Lung (tissue), 12 donors: ENCODE results near the gene SNX25. TPM values are rescaled to one million over a fixed set of nuclear protein-coding genes. Genes with fewer than 3 reads are reported as not detected.
"Not testable (repeated sequence)": the region's sequence is repeated elsewhere in the genome, so short reads cannot be mapped to it uniquely, and the experiment has no call there.

Source experiments
- ATAC-seq: fragments of 200-7000 bp; cut with Tn5 transposase; one replicate; pipeline ENCODE4 v1.9.1; 2020; ENCODE audit warnings: moderate number of reproducible peaks; ENCODE audit not compliant: insufficient read depth, low FRiP score
- DNase-seq, 3 donors: peaks; one replicate each; pipeline ENCODE4 v3.0.0-alpha.2; 2013 to 2017
- H3K27ac ChIP-seq, 2 donors: one replicate each; pipeline ENCODE4 v1.5.1; 2013; ENCODE audit warnings: mild to moderate bottlenecking in 2 of 2, moderate library complexity in 2 of 2, control low read depth in 1 of 2, inconsistent platforms in 1 of 2, low read depth in 1 of 2, low read length in 1 of 2
- H3K27me3 ChIP-seq, 3 donors: one replicate each; pipeline ENCODE4 v1.5.1; 2013; ENCODE audit warnings: low read length in 2 of 3; ENCODE audit not compliant: control insufficient read depth in 3 of 3, insufficient read depth in 3 of 3
- H3K36me3 ChIP-seq, 4 donors: one replicate each; pipeline ENCODE4 v1.5.1; 2013; ENCODE audit warnings: low read length in 4 of 4, mild to moderate bottlenecking in 1 of 4, moderate library complexity in 1 of 4; ENCODE audit not compliant: control insufficient read depth in 4 of 4, insufficient read depth in 4 of 4
- H3K4me1 ChIP-seq, 5 donors: one replicate each; pipeline ENCODE4 v1.5.1; 2013; ENCODE audit warnings: low read length in 5 of 5, mild to moderate bottlenecking in 2 of 5, moderate library complexity in 1 of 5; ENCODE audit not compliant: control insufficient read depth in 5 of 5, insufficient read depth in 5 of 5
- H3K4me3 ChIP-seq: one replicate; pipeline ENCODE4 v1.5.1; 2013; ENCODE audit warnings: mild to moderate bottlenecking, control low read depth, moderate library complexity
- H3K9ac ChIP-seq, 2 donors: one replicate each; pipeline ENCODE4 v1.5.1; 2013; ENCODE audit warnings: low read length in 2 of 2, control low read depth in 1 of 2; ENCODE audit not compliant: insufficient read depth in 1 of 2
- H3K9me3 ChIP-seq, 4 donors: one replicate each; pipeline ENCODE4 v1.5.1; 2013; ENCODE audit warnings: low read length in 3 of 4, mild to moderate bottlenecking in 1 of 4, moderate library complexity in 1 of 4; ENCODE audit not compliant: control insufficient read depth in 4 of 4, insufficient read depth in 3 of 4
- CTCF ChIP-seq: IDR thresholded peaks from 2 replicates; pipeline ENCODE4 v1.5.1; 2012; ENCODE audit warnings: mild to moderate bottlenecking; ENCODE audit errors: control extremely low read depth, extremely low read depth
- WGBS, 2 donors: extraction: QIAGEN DNeasy Blood & Tissue Kit; methylation state at CpG; one replicate each; pipeline ENCODE4 v1.1.7; 2013; 5-methylcytosine and 5-hydroxymethylcytosine counted together
- polyA plus RNA-seq, 2 donors: library from polyadenylated mRNA; stranded (reverse); fragments of 200-250 nt; gene quantifications; one replicate each; pipeline ENCODE4 v1.2.1, GENCODE V29; 2013
- total RNA-seq, 2 donors: library from RNA; depleted of rRNA in 1 of 2; stranded (reverse); fragments of >200 nt in 1 of 2; gene quantifications; one replicate each; pipeline ENCODE4 v1.2.1, GENCODE V29; 2014 to 2021
- donor health status: control.
- donor health status: control.
- donor health status: Bipolar disorder and iron deficiency.
- donor health status: healthy.
- donor health status: DM: yes; HTN: yes; CAD: no.

Gene SNX25
- total and polyA plus RNA-seq, 4 donors, result 16.8 to 95.4 (median 49.3) TPM

GRCh38 chr4:185322803-185323202 lies 113.4 kb downstream of the SNX25 start:
- Histone ChIP-seq H3K27ac (no peak overlapping the region), H3K9me3 (peaks cover 0 to 3% (median 0%) of the 10 kb centered on the region in 4 donors), H3K9ac (no peak overlapping the region), H3K27me3 (no peaks in the 10 kb centered on the region), H3K4me1 (no peaks in the 10 kb centered on the region), H3K36me3 (peaks cover 3 to 15% (median 9%) of the 10 kb centered on the region in 4 donors), H3K4me3 (no peak overlapping the region)
- DNase-seq (no peak), ATAC-seq (no peak)
- 81 to 83% methylated on average over 2 of the region's 2 CpGs for WGBS, 2 donors
- no peak for TF ChIP-seq CTCF

- H3K27me3 ChIP-seq, result no peaks in the 10 kb centered on the region
- H3K9me3 ChIP-seq, result peaks cover 0 to 3% (median 0%) of the 10 kb centered on the region in 4 donors
- no peaks in the 10 kb centered on the region for H3K4me1 ChIP-seq
- TF ChIP-seq CTCF, result no peak
- ATAC-seq (no peak), DNase-seq (no peak)
- no peak overlapping the region for H3K27ac ChIP-seq
- H3K9ac ChIP-seq, result no peak overlapping the region
- 95 to 96% methylated on average over 1 of the region's 1 CpG for WGBS, 2 donors
- H3K4me3 ChIP-seq, result no peak overlapping the region
- peaks cover 3 to 15% (median 10%) of the 10 kb centered on the region in 4 donors for H3K36me3 ChIP-seq
Observed at GRCh38 chr4:185323606-185324005, 114.2 kb downstream of the SNX25 start.

- H3K9ac ChIP-seq, H3K4me1 ChIP-seq, ATAC-seq, H3K9me3 ChIP-seq, H3K27me3 ChIP-seq, H3K4me3 ChIP-seq, H3K27ac ChIP-seq, DNase-seq: not testable (repeated sequence)
- H3K36me3 ChIP-seq, result peaks cover 5 to 12% (median 10%) of the 10 kb centered on the region in 4 donors
- 85 to 90% methylated on average over 6 of the region's 6 CpGs for WGBS, 2 donors
Observed at GRCh38 chr4:185324361-185324760, 115.0 kb downstream of the SNX25 start.

GRCh38 chr4:185325721-185326120 lies 116.3 kb downstream of the SNX25 start:
- not testable (repeated sequence) for ATAC-seq, H3K4me1 ChIP-seq, H3K27ac ChIP-seq, DNase-seq, H3K27me3 ChIP-seq, H3K4me3 ChIP-seq, H3K9me3 ChIP-seq, H3K9ac ChIP-seq
- H3K36me3 ChIP-seq, result peaks cover 7 to 10% (median 7%) of the 10 kb centered on the region in 4 donors
- 49 to 70% methylated on average over 1 of the region's 1 CpG for WGBS, 2 donors
